Measurements from ENCODE around the gene MRPL41.
"Not testable (repeated sequence)": the region's sequence is repeated elsewhere in the genome, so short reads cannot be mapped to it uniquely, and the experiment has no call there.

The MRPL41 gene

DNA sequence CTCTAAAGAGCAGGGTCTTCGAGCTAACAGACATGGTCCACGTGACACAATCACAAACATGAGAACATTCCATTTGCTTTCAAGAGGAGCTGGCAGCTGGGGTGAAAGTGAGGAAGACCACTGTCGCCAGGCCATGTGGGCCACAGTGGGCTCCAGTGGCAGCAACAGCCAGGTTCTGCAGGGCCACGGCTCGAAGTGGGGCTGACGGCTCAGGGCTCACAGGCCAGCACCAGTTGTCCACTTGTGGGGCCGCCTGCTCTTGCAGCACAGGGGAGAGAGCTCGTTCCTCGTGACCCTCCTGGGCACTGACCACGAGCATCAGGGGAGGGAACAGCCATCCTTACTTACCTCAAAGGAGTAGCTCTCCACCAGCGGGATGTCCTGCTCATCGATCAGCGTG, 36.6 kb downstream of the MRPL41 start:
- no peak for DNase-seq

DNA sequence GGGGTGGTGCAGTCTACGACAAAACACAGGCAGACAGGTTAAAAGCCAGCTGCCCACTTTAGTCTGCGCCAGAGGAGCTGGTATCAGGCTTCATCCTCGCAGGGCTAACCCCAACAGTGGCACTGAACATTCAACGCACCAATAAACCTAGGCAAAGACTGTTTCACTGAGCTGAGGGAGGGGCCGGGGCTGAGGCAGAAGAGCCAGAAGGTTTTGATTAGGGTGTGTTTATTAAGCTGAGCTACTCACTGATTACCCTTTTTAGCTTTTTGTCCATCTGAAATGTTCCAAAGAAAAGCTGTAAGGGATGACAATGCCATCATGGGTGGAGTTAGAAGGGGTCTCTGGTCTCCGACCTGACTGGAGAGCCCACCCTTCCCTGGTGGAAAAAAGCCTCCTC, 37.2 kb downstream of the MRPL41 start:
- no peak for DNase-seq

DNA sequence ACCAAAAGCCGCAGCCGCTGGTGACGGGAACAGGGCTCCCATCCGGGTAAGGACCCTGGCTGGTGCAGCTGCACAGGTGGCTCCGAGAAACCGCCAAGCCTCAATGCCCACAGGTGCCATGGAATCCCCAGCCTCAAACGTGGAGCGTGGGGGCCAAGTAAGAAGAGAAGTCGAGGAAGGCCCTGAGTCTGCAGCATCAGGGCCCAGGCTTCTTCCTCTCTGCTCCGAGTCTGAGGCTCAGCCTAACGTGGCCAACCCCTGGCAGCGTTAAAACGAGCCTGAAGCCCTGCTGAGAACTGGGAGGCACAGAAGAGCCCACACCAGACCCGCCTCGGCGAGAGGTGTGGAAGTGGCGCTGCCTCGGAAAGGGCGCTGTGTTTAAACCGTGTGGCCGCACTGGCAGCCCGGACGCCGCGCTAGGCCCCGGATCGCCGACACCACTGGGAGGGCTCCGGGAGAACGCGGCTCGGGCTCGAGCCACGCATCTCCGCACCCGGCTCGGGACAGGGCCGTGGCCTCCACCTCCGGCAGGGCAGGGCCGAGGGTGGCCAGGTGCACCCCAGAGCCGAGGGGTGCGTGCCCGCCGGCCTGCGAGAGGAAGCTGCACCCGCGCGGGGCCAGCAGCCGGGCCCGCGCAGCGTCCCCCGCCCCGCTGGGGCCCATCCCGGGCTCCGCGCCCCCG, 37.9 kb downstream of the MRPL41 start:
- no peak for DNase-seq

DNA sequence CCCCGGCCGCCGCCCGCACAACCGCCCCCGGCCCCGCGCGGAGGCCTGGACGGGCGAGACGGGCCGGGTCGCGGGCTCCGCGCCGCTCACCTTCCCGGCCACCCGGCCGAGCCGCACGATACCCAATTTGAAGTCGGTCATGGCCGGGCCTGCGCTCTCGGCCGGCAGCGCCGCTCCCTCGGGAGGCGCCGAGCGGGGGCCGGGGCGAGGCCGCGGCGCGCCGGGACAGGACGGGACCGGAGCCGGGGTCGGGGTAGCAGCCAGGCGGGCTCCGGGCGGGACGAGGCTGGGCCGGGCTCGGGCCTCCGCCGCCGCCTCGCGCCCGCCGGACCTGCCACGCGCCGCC, 38.4 kb downstream of the MRPL41 start:
- no peak for DNase-seq

DNA sequence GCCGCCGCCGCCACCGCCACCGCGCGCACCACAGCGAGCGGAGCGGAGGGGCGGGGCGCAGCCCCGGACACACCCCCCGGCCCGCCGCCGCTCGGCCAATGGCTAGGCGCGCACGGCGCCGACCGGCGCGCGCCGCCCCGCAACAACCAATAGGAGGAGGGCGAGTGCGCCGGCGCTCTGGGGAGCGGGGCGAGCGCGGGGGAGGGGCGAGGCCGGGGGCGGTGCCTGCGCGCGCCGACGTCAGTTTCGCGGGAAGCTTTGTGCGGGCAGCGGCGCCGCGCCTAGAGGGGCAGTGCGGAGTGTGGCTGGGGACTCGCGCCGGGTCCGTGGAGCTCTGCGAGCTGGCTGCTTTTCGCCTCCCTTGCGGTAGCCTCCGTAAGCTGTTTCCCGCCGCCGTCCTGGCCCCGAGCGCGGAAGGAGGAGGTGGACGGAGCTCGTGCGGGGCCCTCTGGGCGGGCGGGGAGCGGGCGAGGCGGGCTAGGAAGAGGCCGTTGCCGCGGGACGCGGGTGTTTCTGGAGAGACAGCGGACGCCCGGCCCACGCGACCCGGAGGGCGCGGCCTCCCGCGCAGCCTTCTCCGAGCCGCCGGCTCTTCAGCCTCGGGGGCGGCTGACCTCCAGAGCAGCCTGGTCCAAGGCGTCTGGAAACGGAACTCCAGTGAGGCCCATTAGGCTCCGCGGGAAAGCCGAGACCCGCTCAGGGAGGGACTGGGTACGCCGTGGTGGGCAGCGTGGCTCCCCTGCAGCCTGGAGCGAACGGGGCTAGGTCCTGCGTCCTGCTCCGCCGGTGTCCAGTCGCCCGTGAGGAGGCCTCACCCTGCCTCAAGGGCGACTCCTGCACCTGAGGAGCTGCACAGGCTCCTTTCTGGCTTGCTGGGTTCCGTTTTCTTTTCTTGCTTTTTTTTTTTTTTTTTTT, 39.0 kb downstream of the MRPL41 start, which contains the start of gene ZMYND19:
Gene ZMYND19 (minus strand): TSS at position 44 of the 915 bp plus-strand sequence. CDS start 249 bp downstream, outside the sequence.
- DNase-seq, result peak; percentile 49 to 80

DNA sequence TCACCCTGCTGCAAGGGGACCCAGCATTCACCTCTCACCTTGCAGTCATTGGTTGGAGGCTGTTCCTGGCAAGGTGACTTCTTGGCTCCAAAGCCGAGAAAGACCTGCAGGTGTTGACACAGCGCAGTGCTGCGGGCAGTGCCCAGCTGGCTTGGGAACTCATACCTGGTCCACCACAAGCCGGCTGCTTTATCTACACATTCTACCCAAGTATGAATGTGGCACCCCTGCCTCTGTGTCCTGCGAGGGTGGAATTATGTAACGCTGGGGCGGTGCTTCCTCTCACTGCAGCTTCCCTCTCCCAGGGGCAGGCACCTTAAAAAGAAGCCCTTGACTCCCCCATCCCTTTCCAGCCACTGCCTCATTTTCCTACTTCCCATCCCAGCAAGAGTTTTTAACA, 41.1 kb downstream of the MRPL41 start:
- DNase-seq, result no peak

DNA sequence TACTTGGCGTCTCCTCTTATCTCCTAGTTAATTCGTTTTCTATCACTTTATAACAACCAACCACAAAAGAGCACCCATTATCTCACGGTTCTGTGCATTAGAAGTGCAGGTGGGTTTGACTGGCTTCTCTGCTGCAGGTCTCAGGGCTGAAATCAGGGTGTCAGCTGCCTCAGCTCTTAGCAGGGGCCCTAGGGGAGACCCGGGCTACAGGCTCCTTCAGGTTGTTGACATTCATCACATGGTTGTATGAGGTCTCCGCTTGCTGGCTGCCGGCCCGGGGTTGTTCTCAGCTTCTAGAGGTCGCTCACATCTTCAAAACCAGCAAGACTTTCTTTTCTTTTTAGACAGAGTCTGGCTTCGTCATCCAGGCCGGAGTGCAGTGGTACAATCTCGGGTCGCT, 41.5 kb downstream of the MRPL41 start:
- DNase-seq, result no peak

DNA sequence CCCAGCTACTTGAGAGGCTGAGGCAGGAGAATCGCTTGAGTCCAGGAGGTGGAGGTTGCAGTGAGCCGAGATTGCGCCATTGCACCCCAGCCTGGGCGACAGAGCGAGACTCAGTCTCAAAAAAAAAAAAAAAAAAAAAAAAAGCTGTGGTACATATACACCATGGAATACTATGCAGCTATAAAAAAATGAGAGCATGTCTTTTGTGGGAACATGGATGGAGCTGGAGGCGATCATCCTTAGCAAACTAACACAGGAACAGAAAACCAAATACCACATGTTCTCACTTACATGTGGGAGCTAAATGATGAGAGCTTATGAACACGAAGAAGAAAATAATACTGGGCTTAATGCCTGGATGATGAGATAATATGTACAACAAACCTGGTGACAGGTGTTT, 44.9 kb downstream of the MRPL41 start:
- not testable (repeated sequence) for DNase-seq

DNA sequence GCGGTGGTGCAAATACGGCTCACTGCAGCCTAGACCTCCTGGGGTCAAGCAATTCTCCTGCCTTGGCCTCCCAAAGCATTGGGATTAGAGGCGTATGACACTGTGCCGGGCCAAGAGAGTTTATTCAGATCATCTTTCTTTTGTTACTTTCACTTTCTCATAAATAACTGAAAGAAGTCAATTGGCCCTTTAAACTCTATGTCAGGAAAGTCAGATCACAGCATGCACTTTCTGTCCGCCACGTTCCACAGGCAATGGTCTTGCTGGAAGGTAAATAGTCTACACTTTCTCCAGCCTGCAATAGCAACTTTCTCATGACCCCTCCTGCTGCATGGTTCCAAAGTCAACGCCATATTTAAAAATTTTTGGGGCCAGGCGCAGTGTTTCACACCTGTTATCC, 47.3 kb downstream of the MRPL41 start:
- no peak for DNase-seq
